ENCODE results near the gene ABCG2. TPM values are rescaled to one million over a fixed set of nuclear protein-coding genes. Genes with fewer than 3 reads are reported as not detected.

ABCG2 gene
- total RNA-seq, 2 experiments from 2014 or later = 0.35 to 0.55 TPM

GRCh38 chr4:88107406-88108107, 50.9 kb downstream of the ABCG2 start:
- DNase-seq = no peak
- no peaks in the 10 kb centered on the region for H3K36me3 Mint-ChIP-seq (ENCODE audit: low read depth)
- no peaks in the 10 kb centered on the region for H3K9me3 Mint-ChIP-seq
- peaks cover 4% of the 10 kb centered on the region for H3K4me1 Mint-ChIP-seq (ENCODE audit: low read depth)
- CTCF ChIA-PET = no interaction called here
- H3K4me3 Mint-ChIP-seq = no peak overlapping the region
- H3K27me3 Mint-ChIP-seq (ENCODE audit: low read depth) = no peaks in the 10 kb centered on the region
- intact Hi-C loops (cut with micrococcal nuclease) = no loop called here
- no peak overlapping the region for H3K27ac Mint-ChIP-seq

- H3K4me1 Mint-ChIP-seq (ENCODE audit: low read depth) = peaks cover 4% of the 10 kb centered on the region
- no peaks in the 10 kb centered on the region for H3K36me3 Mint-ChIP-seq (ENCODE audit: low read depth)
- no peak overlapping the region for H3K4me3 Mint-ChIP-seq
- H3K27ac Mint-ChIP-seq = no peak overlapping the region
- intact Hi-C loops (cut with micrococcal nuclease) = no loop called here
- no peak for DNase-seq
- H3K9me3 Mint-ChIP-seq = no peaks in the 10 kb centered on the region
- H3K27me3 Mint-ChIP-seq (ENCODE audit: low read depth) = peaks cover under 1% of the 10 kb centered on the region
- CTCF ChIA-PET = no interaction called here
Measured at GRCh38 chr4:88106205-88106604, 52.2 kb downstream of the ABCG2 start.

- peaks cover 4% of the 10 kb centered on the region for H3K4me1 Mint-ChIP-seq (ENCODE audit: low read depth)
- DNase-seq = no peak
- H3K27ac Mint-ChIP-seq = no peak overlapping the region
- no peaks in the 10 kb centered on the region for H3K9me3 Mint-ChIP-seq
- no peaks in the 10 kb centered on the region for H3K36me3 Mint-ChIP-seq (ENCODE audit: low read depth)
- H3K27me3 Mint-ChIP-seq (ENCODE audit: low read depth) = peaks cover 2% of the 10 kb centered on the region
- CTCF ChIA-PET = no interaction called here
- intact Hi-C loops (cut with micrococcal nuclease) = no loop called here
- no peak overlapping the region for H3K4me3 Mint-ChIP-seq
Measured at GRCh38 chr4:88104902-88105610, 53.4 kb downstream of the ABCG2 start.

- peaks cover 4% of the 10 kb centered on the region for H3K4me1 Mint-ChIP-seq (ENCODE audit: low read depth)
- peaks cover 2% of the 10 kb centered on the region for H3K27me3 Mint-ChIP-seq (ENCODE audit: low read depth)
- no peak for DNase-seq
- H3K4me3 Mint-ChIP-seq = no peak overlapping the region
- no peaks in the 10 kb centered on the region for H3K9me3 Mint-ChIP-seq
- H3K36me3 Mint-ChIP-seq (ENCODE audit: low read depth) = no peaks in the 10 kb centered on the region
- intact Hi-C loops (cut with micrococcal nuclease) = no loop called here
- CTCF ChIA-PET = no interaction called here
- H3K27ac Mint-ChIP-seq = no peak overlapping the region
Measured at GRCh38 chr4:88102026-88102425, 56.4 kb downstream of the ABCG2 start.

GRCh38 chr4:88101165-88101564, 57.3 kb downstream of the ABCG2 start:
- Mint-ChIP-seq H3K27me3 (ENCODE audit: low read depth) (peaks cover 2% of the 10 kb centered on the region), H3K4me1 (ENCODE audit: low read depth) (peaks cover 2% of the 10 kb centered on the region), H3K4me3 (no peak overlapping the region), H3K36me3 (ENCODE audit: low read depth) (no peaks in the 10 kb centered on the region), H3K27ac (no peak overlapping the region), H3K9me3 (no peaks in the 10 kb centered on the region)
- no peak for DNase-seq
- CTCF ChIA-PET = no interaction called here
- intact Hi-C loops (cut with micrococcal nuclease) = no loop called here

GRCh38 chr4:88098993-88099752, 59.3 kb downstream of the ABCG2 start:
- intact Hi-C loops (cut with micrococcal nuclease) = no loop called here
- Mint-ChIP-seq H3K4me1 (ENCODE audit: low read depth) (no peaks in the 10 kb centered on the region), H3K36me3 (ENCODE audit: low read depth) (no peaks in the 10 kb centered on the region), H3K27ac (no peak overlapping the region), H3K9me3 (no peaks in the 10 kb centered on the region), H3K4me3 (no peak overlapping the region), H3K27me3 (ENCODE audit: low read depth) (peaks cover 2% of the 10 kb centered on the region)
- no peak for DNase-seq
- CTCF ChIA-PET = no interaction called here

- intact Hi-C loops (cut with micrococcal nuclease) = no loop called here
- Mint-ChIP-seq H3K27ac (no peak overlapping the region), H3K4me1 (ENCODE audit: low read depth) (no peaks in the 10 kb centered on the region), H3K36me3 (ENCODE audit: low read depth) (no peaks in the 10 kb centered on the region), H3K4me3 (no peak overlapping the region), H3K27me3 (ENCODE audit: low read depth) (peaks cover 2% of the 10 kb centered on the region), H3K9me3 (no peaks in the 10 kb centered on the region)
- CTCF ChIA-PET = no interaction called here
- DNase-seq = no peak
Measured at GRCh38 chr4:88097781-88098180, 60.7 kb downstream of the ABCG2 start.

GRCh38 chr4:88097301-88097700, 61.1 kb downstream of the ABCG2 start:
- CTCF ChIA-PET = no interaction called here
- H3K4me3 Mint-ChIP-seq = no peak overlapping the region
- no peaks in the 10 kb centered on the region for H3K9me3 Mint-ChIP-seq
- H3K4me1 Mint-ChIP-seq (ENCODE audit: low read depth) = no peaks in the 10 kb centered on the region
- intact Hi-C loops (cut with micrococcal nuclease) = no loop called here
- DNase-seq = no peak
- H3K36me3 Mint-ChIP-seq (ENCODE audit: low read depth) = no peaks in the 10 kb centered on the region
- peaks cover 2% of the 10 kb centered on the region for H3K27me3 Mint-ChIP-seq (ENCODE audit: low read depth)
- no peak overlapping the region for H3K27ac Mint-ChIP-seq

- Mint-ChIP-seq H3K9me3 (no peaks in the 10 kb centered on the region), H3K4me3 (no peak overlapping the region), H3K27ac (no peak overlapping the region), H3K4me1 (ENCODE audit: low read depth) (no peaks in the 10 kb centered on the region), H3K36me3 (ENCODE audit: low read depth) (no peaks in the 10 kb centered on the region), H3K27me3 (ENCODE audit: low read depth) (no peaks in the 10 kb centered on the region)
- no peak for DNase-seq
- intact Hi-C loops (cut with micrococcal nuclease) = no loop called here
- CTCF ChIA-PET = no interaction called here
Measured at GRCh38 chr4:88093874-88094273, 64.6 kb downstream of the ABCG2 start.

GRCh38 chr4:88091378-88091777, 67.1 kb downstream of the ABCG2 start:
- Mint-ChIP-seq H3K9me3 (no peaks in the 10 kb centered on the region), H3K27me3 (ENCODE audit: low read depth) (peaks cover 2% of the 10 kb centered on the region), H3K27ac (no peak overlapping the region), H3K4me1 (ENCODE audit: low read depth) (no peaks in the 10 kb centered on the region), H3K36me3 (ENCODE audit: low read depth) (no peaks in the 10 kb centered on the region), H3K4me3 (no peak overlapping the region)
- intact Hi-C loops (cut with micrococcal nuclease) = no loop called here
- CTCF ChIA-PET = interaction anchor here (0.7 kb wide), 1 partner anchor 46 kb away, joined by 3 read pairs; no protein-coding TSS in a partner anchor
- DNase-seq = no peak

- CTCF ChIA-PET = no interaction called here
- Mint-ChIP-seq H3K36me3 (ENCODE audit: low read depth) (no peaks in the 10 kb centered on the region), H3K4me1 (ENCODE audit: low read depth) (no peaks in the 10 kb centered on the region), H3K27ac (no peak overlapping the region), H3K4me3 (no peak overlapping the region), H3K9me3 (no peaks in the 10 kb centered on the region), H3K27me3 (ENCODE audit: low read depth) (peaks cover 2% of the 10 kb centered on the region)
- intact Hi-C loops (cut with micrococcal nuclease) = no loop called here
- no peak for DNase-seq
Measured at GRCh38 chr4:88090898-88091297, 67.5 kb downstream of the ABCG2 start.

GRCh38 chr4:88087004-88087403, 71.4 kb downstream of the ABCG2 start:
- Mint-ChIP-seq H3K27ac (no peak overlapping the region), H3K27me3 (ENCODE audit: low read depth) (peaks cover 2% of the 10 kb centered on the region), H3K4me1 (ENCODE audit: low read depth) (no peaks in the 10 kb centered on the region), H3K4me3 (no peak overlapping the region), H3K36me3 (ENCODE audit: low read depth) (no peaks in the 10 kb centered on the region), H3K9me3 (no peaks in the 10 kb centered on the region)
- intact Hi-C loops (cut with micrococcal nuclease) = no loop called here
- CTCF ChIA-PET = no interaction called here
- no peak for DNase-seq

- peaks cover 2% of the 10 kb centered on the region for H3K36me3 Mint-ChIP-seq (ENCODE audit: low read depth)
- no peak overlapping the region for H3K4me3 Mint-ChIP-seq
- H3K27ac Mint-ChIP-seq = no peak overlapping the region
- no peaks in the 10 kb centered on the region for H3K27me3 Mint-ChIP-seq (ENCODE audit: low read depth)
- no peaks in the 10 kb centered on the region for H3K4me1 Mint-ChIP-seq (ENCODE audit: low read depth)
- no peaks in the 10 kb centered on the region for H3K9me3 Mint-ChIP-seq
- DNase-seq = no peak
- intact Hi-C loops (cut with micrococcal nuclease) = no loop called here
- CTCF ChIA-PET = no interaction called here
Measured at GRCh38 chr4:88080626-88081025, 77.8 kb downstream of the ABCG2 start.
